GM10248 (cell line): Measurements from ENCODE around the gene DRP2.

Experiments used
- CTCF ChIA-PET: fragments of 300-600 bp; sonication (Branson Sonifier 250); formaldehyde crosslinking; extraction: SDS; loops from one replicate; lab custom pipeline; 2021; ENCODE audit warnings: antibody characterized with exemption; lab: Yijun Ruan, JAX
- POLR2A ChIA-PET: fragments of 350-650 bp; sonication (Branson Sonifier 250); formaldehyde crosslinking; extraction: SDS; loops from one replicate; lab custom pipeline; 2020; ENCODE audit warnings: antibody characterized with exemption; lab: Yijun Ruan, JAX
- DNase-seq: peaks from one replicate; pipeline ENCODE4 v3.0.0; 2012; ENCODE audit errors: extremely low spot score
- CTCF ChIP-seq: IDR thresholded peaks from 2 replicates; pipeline ENCODE4 v1.5.1; 2012; ENCODE audit warnings: mild to moderate bottlenecking, low read depth; ENCODE audit errors: extremely low read depth, missing control alignments, control extremely low read depth

DRP2 gene

GRCh38 chrX:101237041-101237440 lies 17.5 kb downstream of the DRP2 start:
- DNase-seq: no peak
- TF ChIP-seq CTCF: no peak
- CTCF ChIA-PET: no interaction called here
- POLR2A ChIA-PET: no interaction called here

- DNase-seq: no peak
- CTCF ChIA-PET: no interaction called here
- POLR2A ChIA-PET: no interaction called here
- TF ChIP-seq CTCF: no peak
Measured at GRCh38 chrX:101241531-101241930, 21.9 kb downstream of the DRP2 start.

GRCh38 chrX:101252634-101253033 lies 33.0 kb downstream of the DRP2 start:
- ChIA-PET POLR2A (no interaction called here), CTCF (interaction anchor here (0.9 to 1.2 kb wide), 2 partner anchors 16 kb away, joined by 3 to 4 read pairs; no protein-coding TSS in a partner anchor)
- TF ChIP-seq CTCF: no peak
- DNase-seq: no peak

- TF ChIP-seq CTCF: no peak
- ChIA-PET CTCF (no interaction called here), POLR2A (interaction anchor here (0.6 kb wide), 1 partner anchor 467 kb away, joined by 8 read pairs; no protein-coding TSS in a partner anchor)
- no peak for DNase-seq
Measured at GRCh38 chrX:101257448-101258258, 38.1 kb downstream of the DRP2 start.

- TF ChIP-seq CTCF: no peak
- ChIA-PET POLR2A (interaction anchor here (0.6 kb wide), 1 partner anchor 468 kb away, joined by 8 read pairs; no protein-coding TSS in a partner anchor), CTCF (no interaction called here)
- DNase-seq: no peak
Measured at GRCh38 chrX:101258259-101258581, 38.6 kb downstream of the DRP2 start.

- ChIA-PET CTCF (no interaction called here), POLR2A (no interaction called here)
- TF ChIP-seq CTCF: peak; percentile 32
- no peak for DNase-seq
Measured at GRCh38 chrX:101260435-101260834, 40.8 kb downstream of the DRP2 start.
